Measurements from ENCODE around the gene PRR12. TPM values are rescaled to one million over a fixed set of nuclear protein-coding genes. Genes with fewer than 3 reads are reported as not detected.

The PRR12 gene
- total and polyA plus RNA-seq, 2 donors (not counting 1 experiment from before 2014, with no cell fraction given): 8.4 to 70.7 TPM

DNA sequence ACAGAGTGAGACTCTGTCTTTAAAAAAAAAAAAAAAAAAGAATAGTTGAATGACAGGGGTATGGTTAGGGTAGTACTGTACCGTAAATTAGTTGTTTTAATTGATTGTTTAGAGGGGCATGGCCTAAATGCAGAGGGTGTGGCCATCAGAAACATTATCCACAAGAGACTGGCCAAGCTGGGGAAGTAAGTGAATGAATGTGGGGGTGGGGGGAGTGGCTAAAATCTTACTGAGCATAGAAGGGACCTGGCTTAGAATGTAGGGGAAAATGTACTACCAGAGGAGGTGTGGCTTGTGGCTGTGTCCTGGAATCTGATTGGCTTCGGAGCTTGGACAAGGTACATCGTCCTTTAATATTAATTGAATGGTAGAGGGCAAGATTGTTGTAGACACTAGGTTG lies 78.5 kb downstream of the PRR12 start:
- Histone ChIP-seq H3K9me3 (ENCODE audit: control extremely low read depth in 1 of 3, control insufficient read depth in 2 of 3, insufficient read depth in 1 of 3, low read length in 2 of 3) (no peaks in the 10 kb centered on the region), H3K4me1 (ENCODE audit: control insufficient read depth in 2 of 2, insufficient read depth in 2 of 2, low read length in 2 of 2) (peaks cover 17 to 40% of the 10 kb centered on the region in 2 donors), H3K36me3 (replicated peaks in 1 of 2; ENCODE audit: control extremely low read depth in 1 of 2, control insufficient read depth in 1 of 2, extremely low read depth in 1 of 2, insufficient read depth in 2 of 2, low read length in 1 of 2) (no peaks in the 10 kb centered on the region), H3K27ac (ENCODE audit: low read length in 2 of 2) (no peak overlapping the region), H2AFZ (ENCODE audit: insufficient read depth, low read depth, low read length, poor library complexity, severe bottlenecking) (no peak overlapping the region), H3K79me2 (ENCODE audit: control insufficient read depth, insufficient read depth, low read length) (peaks cover 17% of the 10 kb centered on the region), H3K4me3 (ENCODE audit: control extremely low read depth in 1 of 5, extremely low read depth in 1 of 5, insufficient read depth in 1 of 5, low read depth in 2 of 5, low read length in 4 of 5) (no peak overlapping the region), H3K4me2 (replicated peaks; ENCODE audit: low read depth, low read length, poor library complexity, severe bottlenecking) (no peak overlapping the region), H3K9ac (ENCODE audit: low read length) (no peak overlapping the region), H4K20me1 (ENCODE audit: control insufficient read depth, insufficient read depth, low read length, poor library complexity, severe bottlenecking) (peaks cover 6% of the 10 kb centered on the region), H3K27me3 (replicated peaks in 1 of 4; ENCODE audit: control extremely low read depth in 1 of 4, control insufficient read depth in 3 of 4, insufficient read depth in 4 of 4, low read length in 3 of 4) (no peaks in the 10 kb centered on the region)
- no peaks in the 10 kb centered on the region for H3K27me3 Mint-ChIP-seq
- ATAC-seq (ENCODE audit: low read depth) (no peak), DNase-seq (no peak)
- H3K27ac Mint-ChIP-seq: no peak overlapping the region
- no peak overlapping the region for H3K4me3 Mint-ChIP-seq
- TF ChIP-seq EZH2 (IDR thresholded peaks at IDR 0.05; ENCODE audit: borderline replicate concordance, insufficient read depth, low read depth, low read length, poor library complexity, severe bottlenecking): no peak
- TF ChIP-seq, protein P1, sequence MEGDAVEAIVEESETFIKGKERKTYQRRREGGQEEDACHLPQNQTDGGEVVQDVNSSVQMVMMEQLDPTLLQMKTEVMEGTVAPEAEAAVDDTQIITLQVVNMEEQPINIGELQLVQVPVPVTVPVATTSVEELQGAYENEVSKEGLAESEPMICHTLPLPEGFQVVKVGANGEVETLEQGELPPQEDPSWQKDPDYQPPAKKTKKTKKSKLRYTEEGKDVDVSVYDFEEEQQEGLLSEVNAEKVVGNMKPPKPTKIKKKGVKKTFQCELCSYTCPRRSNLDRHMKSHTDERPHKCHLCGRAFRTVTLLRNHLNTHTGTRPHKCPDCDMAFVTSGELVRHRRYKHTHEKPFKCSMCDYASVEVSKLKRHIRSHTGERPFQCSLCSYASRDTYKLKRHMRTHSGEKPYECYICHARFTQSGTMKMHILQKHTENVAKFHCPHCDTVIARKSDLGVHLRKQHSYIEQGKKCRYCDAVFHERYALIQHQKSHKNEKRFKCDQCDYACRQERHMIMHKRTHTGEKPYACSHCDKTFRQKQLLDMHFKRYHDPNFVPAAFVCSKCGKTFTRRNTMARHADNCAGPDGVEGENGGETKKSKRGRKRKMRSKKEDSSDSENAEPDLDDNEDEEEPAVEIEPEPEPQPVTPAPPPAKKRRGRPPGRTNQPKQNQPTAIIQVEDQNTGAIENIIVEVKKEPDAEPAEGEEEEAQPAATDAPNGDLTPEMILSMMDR (IDR thresholded peaks at IDR 0.05): no peak
- WGBS (ENCODE audit: insufficient coverage): 100% methylated on average over 3 of the region's 3 CpGs
- H3K9me3 Mint-ChIP-seq (ENCODE audit: insufficient read depth): no peaks in the 10 kb centered on the region
- H3K4me1 Mint-ChIP-seq: peaks cover 42% of the 10 kb centered on the region
- intact Hi-C loops (cut with micrococcal nuclease): no loop called here
- ChIA-PET CTCF (interaction anchor here (0.6 kb wide), 1 partner anchor 164 kb away, joined by 4 read pairs; no protein-coding TSS in a partner anchor), POLR2A (interaction anchor here (0.6 kb wide), 1 partner anchor 198 kb away, joined by 5 read pairs; the partner anchor contains the start of gene PNKP)

DNA sequence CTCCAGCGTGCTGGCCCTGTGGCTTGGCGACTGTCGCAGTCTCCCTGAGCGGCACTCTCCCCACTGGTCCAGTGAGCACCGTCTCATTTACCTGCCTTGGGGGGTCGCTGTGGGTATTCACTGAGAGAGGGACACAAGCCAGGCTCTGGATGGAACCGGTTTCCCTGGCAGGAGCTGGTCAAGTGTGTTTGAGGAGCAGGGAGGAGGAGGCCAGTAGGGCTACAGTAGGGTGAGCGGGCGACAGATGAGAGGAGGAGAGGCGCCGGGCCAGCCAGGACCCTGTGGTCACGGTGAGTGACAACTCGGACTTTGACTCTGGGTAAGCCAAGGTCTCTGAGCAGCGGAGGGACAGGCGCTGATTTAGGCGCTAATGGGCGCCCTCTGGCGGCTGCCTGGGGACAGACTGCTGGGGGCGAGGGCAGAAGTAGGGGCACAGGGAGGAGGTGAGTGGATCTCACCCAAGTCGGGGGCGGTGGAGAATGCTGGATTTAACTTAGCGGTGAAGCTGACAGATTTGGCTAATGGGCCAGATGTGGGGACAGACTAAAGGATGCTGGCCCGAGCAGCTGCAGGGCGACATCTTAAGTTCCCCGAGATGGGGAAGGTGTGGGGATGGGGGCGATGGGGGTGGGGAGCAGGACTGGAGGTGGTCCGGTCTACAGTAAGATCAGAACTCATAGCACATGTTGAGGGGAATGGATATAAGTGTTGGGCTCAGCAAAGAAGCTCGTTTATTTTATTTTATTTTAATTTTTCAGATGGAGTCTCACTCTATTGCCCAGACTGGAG lies 81.3 kb downstream of the PRR12 start:
- POLR2A ChIA-PET: interaction anchor here (6.7 kb wide), 1 partner anchor 31 kb away, joined by 53 read pairs; the partner anchor contains the start of genes RRAS and SCAF1
- 33% methylated on average over 24 of the region's 28 CpGs for WGBS (ENCODE audit: insufficient coverage)
- Mint-ChIP-seq H3K4me3 (peak overlapping the region; percentile 60), H3K9me3 (ENCODE audit: insufficient read depth) (no peaks in the 10 kb centered on the region), H3K4me1 (peaks cover 41% of the 10 kb centered on the region), H3K27ac (peak overlapping the region; percentile 74), H3K27me3 (no peaks in the 10 kb centered on the region)
- CTCF ChIA-PET: interaction anchor here (1.0 to 6.5 kb wide), 11 partner anchors 8 to 199 kb away, joined by 3 to 50 read pairs (median 7); partner anchors contain the start of genes FLT3LG, NOSIP, RRAS and SCAF1
- Histone ChIP-seq H3K79me2 (ENCODE audit: control insufficient read depth, insufficient read depth, low read length) (peaks cover 8% of the 10 kb centered on the region), H2AFZ (ENCODE audit: insufficient read depth, low read depth, low read length, poor library complexity, severe bottlenecking) (peak overlapping the region; percentile 70), H3K4me1 (ENCODE audit: control insufficient read depth in 2 of 2, insufficient read depth in 2 of 2, low read length in 2 of 2) (peaks cover 16 to 46% of the 10 kb centered on the region in 2 donors), H3K27ac (ENCODE audit: low read length in 2 of 2) (no peak overlapping the region), H3K9me3 (ENCODE audit: control extremely low read depth in 1 of 3, control insufficient read depth in 2 of 3, insufficient read depth in 1 of 3, low read length in 2 of 3) (peaks cover 0 to 5% (median 0%) of the 10 kb centered on the region in 3 donors), H3K36me3 (replicated peaks in 1 of 2; ENCODE audit: control extremely low read depth in 1 of 2, control insufficient read depth in 1 of 2, extremely low read depth in 1 of 2, insufficient read depth in 2 of 2, low read length in 1 of 2) (no peaks in the 10 kb centered on the region), H3K4me3 (ENCODE audit: control extremely low read depth in 1 of 5, extremely low read depth in 1 of 5, insufficient read depth in 1 of 5, low read depth in 2 of 5, low read length in 4 of 5) (no peak overlapping the region), H3K9ac (ENCODE audit: low read length) (no peak overlapping the region), H3K27me3 (replicated peaks in 1 of 4; ENCODE audit: control extremely low read depth in 1 of 4, control insufficient read depth in 3 of 4, insufficient read depth in 4 of 4, low read length in 3 of 4) (no peaks in the 10 kb centered on the region), H3K4me2 (replicated peaks; ENCODE audit: low read depth, low read length, poor library complexity, severe bottlenecking) (peak overlapping the region; percentile 65), H4K20me1 (ENCODE audit: control insufficient read depth, insufficient read depth, low read length, poor library complexity, severe bottlenecking) (peaks cover 2% of the 10 kb centered on the region)
- intact Hi-C loops (cut with micrococcal nuclease): loop anchor here (10.0 kb wide), 1 partner anchor 558 kb away; the partner anchor contains the start of genes C19orf73, LIN7B and PPFIA3
- ATAC-seq (ENCODE audit: low read depth) (no peak), DNase-seq (peak; percentile 83)
- TF ChIP-seq EZH2 (IDR thresholded peaks at IDR 0.05; ENCODE audit: borderline replicate concordance, insufficient read depth, low read depth, low read length, poor library complexity, severe bottlenecking): no peak
- TF ChIP-seq, protein P1 (IDR thresholded peaks at IDR 0.05): peak; percentile 89
